DND-41 (cell line): ENCODE results near the gene PACRG.

Experiments
- CTCF ChIP-seq: IDR thresholded peaks from 2 replicates; pipeline ENCODE4 v1.5.1; 2012; ENCODE audit warnings: borderline replicate concordance, low read length, moderate library complexity, mild to moderate bottlenecking; ENCODE audit not compliant: poor library complexity, severe bottlenecking; ENCODE audit errors: extremely low read depth
- EZH2 ChIP-seq: IDR thresholded peaks from 3 replicates; pipeline ENCODE4 v1.6.1; 2012; ENCODE audit warnings: borderline replicate concordance, low read depth, mild to moderate bottlenecking, moderate library complexity, low read length, inconsistent platforms; ENCODE audit not compliant: severe bottlenecking

- TF ChIP-seq CTCF = no peak
- no peak for TF ChIP-seq EZH2
These were observed 185.4 kb downstream of the PACRG start for GRCh38 chr6:162913206-162913605.
